Measurements from ENCODE around the gene ILF2. TPM values are rescaled to one million over a fixed set of nuclear protein-coding genes. Genes with fewer than 3 reads are reported as not detected.

Gene ILF2
- total RNA-seq, 2 donors from 2014 or later = 136 to 142 TPM

- DNase-seq = no peak
- no peak for ATAC-seq
These were observed 58.6 kb downstream of the ILF2 start for GRCh38 chr1:153612111-153612754.

More at GRCh38 chr1:153612111-153612754, 58.6 kb downstream of the ILF2 start:
- H3K9me3 ChIP-seq (ENCODE audit: control insufficient read depth, low read length, poor library complexity, severe bottlenecking) = no peaks in the 10 kb centered on the region
- Mint-ChIP-seq H3K4me3 (no peak overlapping the region), H3K36me3 (ENCODE audit: low read depth) (no peaks in the 10 kb centered on the region), H3K27ac (peak overlapping the region; percentile 43), H3K27me3 (peaks cover 14% of the 10 kb centered on the region), H3K4me1 (peaks cover 5% of the 10 kb centered on the region)

Other genes with a start within 250 kb of the ILF2 start
- gene S100A7, start 210.3 kb downstream of the ILF2 start, total RNA-seq = not detected
- gene S100A6, start 135.0 kb downstream of the ILF2 start, total RNA-seq = 100 to 1,000 TPM; 303 to 331 TPM
- 1 to 10 TPM in 1 of 2 donors, not detected in 1; 1.1 TPM for gene S100A5, start 130.1 kb downstream of the ILF2 start, total RNA-seq
- gene S100A4, start 125.2 kb downstream of the ILF2 start, total RNA-seq = 1,000 to 10,000 TPM in 1 of 2 donors, 100 to 1,000 TPM in 1; 935 to 1,018 TPM
- not detected for gene S100A3, start 121.7 kb downstream of the ILF2 start, total RNA-seq
- gene S100A2, start 105.1 kb downstream of the ILF2 start, total RNA-seq = under 1 TPM in 1 of 2 donors, not detected in 1; 0.52 TPM
- gene S100A16, start 57.9 kb downstream of the ILF2 start, total RNA-seq = not detected
- gene S100A14, start 54.7 kb downstream of the ILF2 start, total RNA-seq = not detected
- gene S100A13, start 43.5 kb downstream of the ILF2 start, total RNA-seq = 1 to 10 TPM; 3.1 to 4.6 TPM
- not detected for gene S100A1, start 42.6 kb downstream of the ILF2 start, total RNA-seq
- gene CHTOP, start 36.9 kb downstream of the ILF2 start, total RNA-seq = 10 to 100 TPM; 82.0 to 82.4 TPM
- 10 to 100 TPM; 17.6 to 18.2 TPM for gene SNAPIN, start 12.3 kb downstream of the ILF2 start, total RNA-seq
- not detected for gene NPR1, start 7.7 kb upstream of the ILF2 start, total RNA-seq
- 10 to 100 TPM; 33.6 to 47.6 TPM for gene INTS3, start 57.1 kb upstream of the ILF2 start, total RNA-seq
- 10 to 100 TPM in 1 of 2 donors, 1 to 10 TPM in 1; 7.4 to 10.0 TPM for gene SLC27A3, start 104.4 kb upstream of the ILF2 start, total RNA-seq